ENCODE data around the gene SPATA19.

Gene SPATA19

DNA sequence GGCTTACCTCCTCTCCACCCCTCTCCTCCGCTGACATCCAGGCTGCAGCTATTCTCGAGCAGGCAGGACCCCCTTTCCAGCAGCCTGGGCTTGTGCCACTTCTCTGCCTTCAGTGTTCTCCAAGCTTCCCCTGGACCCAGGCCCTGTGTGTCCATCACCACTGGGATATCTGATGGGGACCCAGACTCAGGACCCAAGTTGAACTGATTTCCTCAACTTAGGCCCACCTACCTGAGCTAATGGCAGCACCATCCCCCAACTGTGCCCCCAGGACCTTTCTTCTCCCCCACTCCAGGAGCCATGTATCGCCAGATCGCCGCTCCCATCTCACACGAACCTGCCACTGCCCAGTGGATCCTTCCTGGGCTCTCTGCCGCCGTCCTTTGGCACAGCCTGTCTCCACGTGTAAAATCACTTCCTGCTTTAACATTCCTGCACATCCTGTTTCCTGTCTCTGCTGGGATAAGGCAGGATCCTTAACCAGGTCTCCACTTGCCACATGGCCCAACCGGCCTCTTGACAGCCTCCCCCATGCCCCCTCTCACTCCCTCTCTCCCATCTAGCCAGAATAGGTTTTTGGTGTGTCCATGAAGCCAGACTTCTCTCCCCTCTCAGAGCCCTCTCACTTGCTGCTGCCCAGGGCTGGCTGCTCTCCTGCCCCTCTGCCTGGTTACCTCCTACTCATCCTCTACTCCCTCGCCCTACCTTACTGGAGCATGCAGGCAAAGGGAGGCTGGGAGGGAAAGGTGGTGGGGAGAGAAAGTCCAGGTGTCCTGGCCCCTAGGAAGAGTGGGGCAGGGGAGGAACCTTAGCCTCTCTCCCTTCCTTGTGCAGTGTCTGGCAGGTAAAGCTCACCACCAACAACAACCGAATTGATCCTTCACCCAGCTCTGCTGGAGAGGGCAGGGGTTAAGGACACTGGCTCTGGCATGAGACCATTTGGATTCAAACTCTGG lies 9.4 kb downstream of the SPATA19 start:
- no peak for DNase-seq

DNA sequence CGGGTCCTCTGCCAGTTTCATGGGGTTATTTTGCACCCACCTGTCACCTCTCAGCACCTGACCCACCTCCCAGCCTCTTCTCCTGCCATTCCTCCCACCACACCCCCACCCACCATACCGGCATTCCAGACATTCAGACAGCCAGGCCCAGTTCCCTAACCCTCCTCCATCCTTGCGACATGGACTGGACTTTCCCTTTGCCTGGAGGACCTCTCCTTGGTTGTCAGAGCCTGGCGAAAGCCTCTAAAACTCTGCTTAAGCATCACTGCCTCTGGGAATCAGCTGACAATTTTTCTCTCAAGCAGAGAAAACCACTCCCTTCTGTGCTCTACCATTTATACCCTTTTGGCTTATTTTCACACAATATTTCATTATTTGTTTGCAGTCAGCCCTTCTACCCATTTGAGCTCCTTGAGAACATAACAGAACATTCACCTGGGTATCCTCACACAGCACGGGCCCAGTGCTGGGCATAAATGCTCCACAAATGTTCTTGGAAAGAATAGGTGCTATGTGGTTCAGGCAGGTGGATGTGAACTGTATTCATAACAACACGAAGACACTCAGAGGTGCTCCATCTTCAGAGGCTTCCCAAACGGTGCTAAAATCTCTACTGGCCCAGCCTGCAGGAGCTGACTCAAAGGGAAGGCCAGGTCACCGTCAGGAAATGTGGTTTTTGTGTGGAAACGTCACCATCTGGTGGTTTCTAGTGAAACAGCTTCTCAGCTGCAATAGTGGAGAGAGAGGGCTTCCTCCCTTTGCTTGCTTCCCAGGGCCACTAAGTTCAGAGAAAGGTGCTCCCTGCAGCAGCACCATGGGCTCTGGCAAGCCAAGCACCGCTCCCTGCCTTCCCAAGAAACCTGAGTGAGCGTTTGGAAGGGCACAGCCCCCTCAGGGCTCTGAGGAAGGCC lies 10.4 kb downstream of the SPATA19 start:
- no peak for DNase-seq

DNA sequence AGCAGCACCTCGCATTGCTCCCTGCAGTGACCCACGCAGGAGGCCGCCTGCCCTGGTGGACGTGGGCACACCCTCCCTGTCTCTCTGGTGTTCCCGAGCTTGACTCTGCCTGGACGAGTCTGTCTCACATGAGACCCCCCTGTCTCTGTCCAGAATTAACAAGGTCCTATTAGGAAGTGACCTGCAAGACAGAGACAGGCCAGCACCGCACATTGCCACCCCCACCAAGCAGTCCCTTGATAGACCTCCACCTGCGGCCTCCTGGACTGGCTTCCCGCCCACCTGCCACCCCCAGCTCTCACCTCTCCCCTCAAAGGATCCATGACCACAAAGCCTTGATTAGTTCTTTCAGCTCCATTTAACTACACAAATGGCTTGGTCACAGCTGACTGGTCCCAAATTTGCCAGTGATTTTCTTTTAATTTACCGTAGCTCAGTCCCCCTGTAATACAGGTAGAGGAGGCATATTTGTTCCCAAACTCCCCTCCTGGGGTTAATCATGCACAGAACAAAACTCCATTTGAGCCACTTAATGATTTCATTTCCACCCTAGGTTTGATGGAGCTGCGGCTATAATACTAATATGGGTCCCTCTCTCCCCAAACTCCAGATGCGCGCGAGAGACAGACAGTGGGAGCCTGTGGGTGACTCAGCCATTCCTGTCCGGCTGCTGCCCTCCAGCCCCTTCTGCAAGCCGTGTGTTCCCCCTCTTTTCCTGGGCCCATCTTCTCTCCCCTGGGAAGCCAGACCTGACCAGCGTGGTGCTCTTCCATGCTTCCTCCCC lies 11.2 kb downstream of the SPATA19 start:
- no peak for DNase-seq

DNA sequence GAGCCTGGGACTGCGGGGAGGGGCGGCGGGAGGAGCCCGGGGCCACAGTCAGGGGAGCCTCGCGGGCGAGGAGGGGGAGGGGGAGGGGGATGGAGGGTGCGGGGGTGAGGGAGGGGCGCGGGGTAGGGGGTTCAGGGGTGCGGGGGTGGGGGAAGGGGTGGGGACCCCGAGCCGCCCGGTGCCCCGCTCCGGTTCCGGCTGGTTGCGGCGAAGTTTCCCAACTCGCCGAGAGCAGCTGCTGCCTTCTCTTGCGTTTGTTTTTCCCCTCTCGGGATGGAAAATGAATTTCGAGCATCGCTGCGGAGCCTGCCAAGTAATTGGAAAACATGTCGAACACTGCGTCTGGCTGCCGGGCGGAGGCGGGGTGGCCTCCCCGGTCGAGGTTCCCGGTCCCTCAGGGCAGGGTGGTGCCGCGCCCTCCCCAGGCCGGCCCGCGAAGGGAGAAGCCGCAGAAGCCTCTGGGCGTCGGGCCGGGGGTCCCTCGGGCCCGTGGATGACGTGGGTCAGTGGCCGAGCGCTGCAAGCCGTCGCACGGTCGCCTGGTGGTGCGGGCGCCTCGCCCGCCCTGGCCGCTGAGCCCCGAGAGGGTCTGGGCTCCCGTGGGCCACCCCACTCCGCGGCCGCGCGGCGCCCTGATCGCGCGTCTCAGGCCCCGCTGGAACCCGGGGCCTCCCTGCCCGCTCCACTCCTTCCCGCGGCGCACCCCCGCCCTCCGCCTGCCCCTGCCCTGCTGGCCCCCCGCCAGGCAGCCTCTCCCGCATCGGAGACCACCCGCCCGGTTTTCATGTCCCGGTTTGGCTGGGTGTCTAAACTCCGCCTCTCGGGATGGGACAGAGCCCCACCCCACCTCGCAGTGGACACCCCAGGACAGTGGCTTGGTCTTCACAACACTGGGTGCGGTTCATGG lies 12.1 kb downstream of the SPATA19 start:
- DNase-seq = no peak

DNA sequence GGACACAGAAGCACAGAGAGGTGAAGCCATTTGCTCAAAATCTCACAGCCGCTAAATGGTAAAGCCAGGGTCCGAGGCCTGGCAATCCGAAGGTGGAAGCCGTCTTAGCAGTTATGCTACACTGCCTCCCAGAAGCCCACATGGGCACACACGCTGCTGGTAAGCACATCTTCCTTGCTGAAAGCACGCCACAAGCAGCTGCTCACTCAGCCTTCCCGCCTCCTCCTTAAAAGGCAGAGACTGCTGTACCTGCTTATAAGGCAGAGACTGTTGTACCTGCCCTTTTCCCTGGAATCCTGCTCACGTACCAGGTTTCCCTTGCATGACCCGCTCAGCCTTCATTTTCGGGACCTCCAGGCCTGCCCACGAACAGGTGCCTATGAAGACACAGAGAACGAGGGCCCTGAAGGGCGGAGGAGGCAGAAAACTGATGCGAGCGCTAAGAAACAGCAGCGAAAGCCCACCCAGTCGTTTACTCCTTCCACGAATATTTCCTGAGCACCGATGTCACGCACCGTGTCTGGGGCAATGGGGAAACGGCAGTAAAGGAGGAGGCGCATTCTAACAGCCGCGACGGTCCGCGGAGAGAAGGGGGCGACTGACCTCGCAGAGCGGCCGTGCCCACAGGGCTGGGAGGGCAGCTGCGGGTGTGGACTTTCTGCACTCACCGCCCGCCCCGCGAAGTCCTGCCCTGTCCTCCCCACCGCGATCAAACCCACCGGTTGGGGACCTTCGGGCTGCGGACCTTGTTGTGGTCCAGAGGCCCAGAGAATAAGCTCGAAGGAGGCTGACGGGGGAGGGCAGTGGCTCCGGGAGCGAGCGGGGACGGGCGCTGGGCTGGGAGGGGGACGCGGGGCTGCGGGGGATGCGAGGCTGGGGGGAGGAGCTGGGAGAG lies 13.0 kb downstream of the SPATA19 start:
- peak; percentile 52 for DNase-seq

DNA sequence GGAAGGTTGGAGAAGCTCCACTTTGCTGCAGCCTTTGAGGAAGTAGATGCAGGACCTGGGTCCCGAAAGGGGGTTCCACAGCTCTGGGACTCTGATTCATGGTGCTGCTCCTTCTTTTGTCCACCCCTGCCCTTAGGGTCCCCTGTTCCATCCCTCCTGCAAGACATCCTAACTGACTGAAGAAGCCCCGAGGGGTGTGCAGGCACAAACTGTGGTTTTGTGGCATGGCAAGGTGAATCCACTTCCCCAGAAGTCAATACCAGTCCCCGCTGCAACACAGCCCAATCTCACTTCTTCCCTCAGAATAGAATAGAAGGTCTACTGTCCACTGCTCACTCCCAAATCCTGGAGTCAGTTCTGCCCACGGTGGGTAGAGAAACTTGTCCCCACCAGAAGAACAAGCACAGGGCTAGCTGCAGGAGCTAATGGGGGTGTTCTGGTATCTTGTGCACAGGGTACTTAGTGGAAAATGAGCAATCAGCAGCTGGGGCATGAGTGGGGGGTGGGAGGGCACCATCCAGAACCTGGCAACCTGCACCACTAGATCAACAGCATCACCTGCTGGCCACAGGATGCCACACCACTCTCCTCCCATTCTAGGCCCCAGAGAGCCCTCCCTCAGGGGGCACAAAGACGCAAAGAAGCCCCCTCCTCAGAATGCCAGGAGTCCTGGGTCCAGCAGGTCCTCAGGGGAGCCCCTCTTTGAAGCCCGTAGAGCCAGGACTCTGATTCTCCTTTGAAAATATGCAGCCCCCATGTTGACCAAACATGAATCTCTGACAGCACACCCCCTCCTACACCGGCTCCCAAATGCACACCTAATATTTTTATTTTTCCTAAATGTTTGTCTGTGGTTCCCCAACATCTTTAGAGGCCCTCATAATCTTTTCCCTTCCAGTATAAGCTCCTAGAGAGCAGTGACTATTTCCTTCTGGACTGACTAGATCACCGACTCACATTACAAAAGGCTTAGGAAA lies 14.1 kb downstream of the SPATA19 start:
- DNase-seq = peak; percentile 43

DNA sequence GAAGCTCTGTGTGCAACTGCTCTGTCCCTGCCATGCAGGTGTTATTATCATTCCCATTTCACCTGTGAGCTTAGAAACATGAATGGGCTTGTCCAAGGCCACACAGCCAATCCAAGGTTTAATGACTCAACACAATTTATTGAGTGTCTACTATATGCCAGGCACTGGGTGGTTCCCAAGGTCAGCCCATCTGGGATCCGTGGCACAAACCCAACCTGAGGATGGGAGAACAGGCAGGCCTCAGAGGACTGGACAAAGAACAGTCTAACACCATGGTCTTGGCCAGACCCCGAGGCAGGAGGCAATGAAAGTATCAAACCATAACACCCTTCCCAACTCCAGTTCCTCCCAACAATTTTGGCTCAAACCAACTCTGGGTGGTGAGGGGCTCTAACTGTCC lies 15.7 kb downstream of the SPATA19 start:
- peak; percentile 24 for DNase-seq

DNA sequence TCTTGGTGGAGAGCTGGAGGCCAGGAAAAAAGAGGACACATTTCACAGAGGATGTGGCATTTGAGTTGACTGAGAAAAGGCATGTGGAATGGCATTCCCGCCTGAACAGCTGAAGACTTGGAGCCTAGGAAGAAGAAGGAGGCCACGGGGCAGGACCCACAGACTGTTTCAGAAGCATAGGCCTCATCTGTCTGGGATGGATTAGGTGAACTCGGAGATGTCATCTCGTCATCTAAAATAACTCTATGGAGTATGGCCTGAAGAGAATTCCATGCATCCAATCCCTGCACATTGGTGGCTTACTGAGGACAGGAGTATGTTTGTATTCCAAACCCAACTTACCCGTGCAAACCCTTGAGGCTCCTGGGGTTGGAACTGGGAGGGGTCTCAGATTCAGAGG lies 16.4 kb downstream of the SPATA19 start:
- DNase-seq = no peak

DNA sequence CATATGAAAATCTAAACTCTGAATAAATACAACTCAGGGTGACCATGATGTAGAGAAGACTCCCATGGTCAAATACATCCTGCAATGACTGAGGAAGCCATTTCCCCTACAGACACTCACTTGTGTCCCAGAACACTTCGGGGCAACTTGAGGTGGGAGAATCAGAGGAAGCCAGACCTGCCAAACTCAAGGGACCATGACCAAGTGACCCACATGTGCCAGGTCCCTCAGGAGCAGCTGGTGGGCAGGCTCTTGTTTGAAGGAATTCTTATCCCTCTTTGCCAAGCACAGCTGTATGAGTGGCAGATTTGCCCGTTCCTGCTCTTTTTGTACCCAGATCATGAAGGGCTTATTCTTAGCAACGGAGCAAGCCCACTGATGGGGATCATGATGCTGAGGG lies 17.8 kb downstream of the SPATA19 start:
- DNase-seq = peak; percentile 24

DNA sequence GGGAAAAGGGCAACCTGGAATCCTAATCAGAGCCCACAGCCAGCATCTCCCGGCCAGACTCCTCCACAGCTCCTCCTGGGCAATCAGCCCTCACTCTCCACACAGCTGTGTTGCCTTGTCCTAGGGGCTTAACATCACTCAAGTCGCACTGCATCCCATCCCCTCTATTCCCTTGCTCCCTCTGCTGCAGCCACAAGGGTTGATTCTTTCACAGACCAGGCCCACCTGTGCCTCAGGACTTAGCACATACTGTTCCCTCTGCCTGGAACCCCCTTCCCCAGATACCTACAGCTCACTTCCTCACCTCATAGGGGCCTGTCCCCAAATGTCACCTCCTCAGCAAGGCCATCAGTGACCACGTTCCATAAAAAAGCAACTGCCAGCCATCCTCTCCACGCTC lies 18.4 kb downstream of the SPATA19 start:
- no peak for DNase-seq

DNA sequence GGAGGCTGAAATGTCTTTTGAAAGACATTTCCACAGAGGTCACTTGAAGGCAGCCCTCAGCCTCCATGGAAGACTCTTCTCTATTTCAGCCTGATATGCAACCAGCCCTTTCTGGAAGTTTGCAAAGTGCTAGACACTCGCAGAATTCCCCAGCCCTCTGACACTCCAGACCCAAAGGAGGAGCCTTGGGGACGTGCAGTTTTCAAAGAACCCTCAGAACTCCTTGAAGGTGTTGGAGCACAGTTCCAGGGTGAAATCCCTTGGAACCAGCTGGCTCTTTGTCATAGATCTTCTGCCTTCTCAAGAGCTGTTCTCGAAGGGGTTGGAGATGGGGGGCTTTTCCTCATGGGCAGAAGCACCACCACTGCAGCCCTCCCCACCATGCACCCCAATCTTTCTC lies 19.6 kb downstream of the SPATA19 start:
- no peak for DNase-seq

DNA sequence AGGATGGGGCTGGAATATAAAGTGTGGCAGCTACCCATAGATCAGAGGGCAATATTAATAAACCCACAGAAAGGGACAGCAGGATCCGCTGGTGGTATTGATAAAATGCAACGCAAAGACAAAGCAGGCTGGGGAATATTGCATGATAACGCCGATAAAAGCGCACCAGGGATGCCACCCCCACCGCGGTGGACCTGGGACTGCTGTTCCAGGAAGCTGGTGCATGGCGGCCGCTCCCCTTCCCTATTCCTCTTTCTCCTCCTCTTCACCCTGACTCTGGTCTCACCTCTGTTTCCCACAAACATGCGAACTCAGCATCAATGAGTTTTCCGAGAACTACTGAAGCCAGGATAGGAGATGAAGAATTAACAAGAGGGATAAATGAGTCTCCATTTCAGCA lies 20.2 kb downstream of the SPATA19 start:
- no peak for DNase-seq

DNA sequence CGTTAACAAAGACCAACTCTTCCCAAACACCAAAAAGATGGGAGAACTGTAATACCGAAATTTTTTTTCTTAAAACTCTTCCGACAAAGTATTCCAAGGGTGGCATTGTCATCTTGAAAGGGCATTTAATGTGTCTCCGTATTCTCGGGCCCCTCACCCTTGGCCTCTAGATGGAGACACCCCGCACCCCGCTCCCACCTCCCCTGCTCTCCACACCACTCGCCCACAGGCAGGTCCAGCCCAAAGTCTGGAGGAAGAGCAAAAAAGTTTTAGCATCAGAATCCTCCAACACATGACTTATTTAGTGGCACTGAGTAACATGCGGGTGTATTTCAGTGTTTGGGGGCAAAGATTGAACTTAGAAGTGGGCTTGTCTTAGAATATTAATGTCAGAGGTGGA lies 20.7 kb downstream of the SPATA19 start:
- DNase-seq = no peak

DNA sequence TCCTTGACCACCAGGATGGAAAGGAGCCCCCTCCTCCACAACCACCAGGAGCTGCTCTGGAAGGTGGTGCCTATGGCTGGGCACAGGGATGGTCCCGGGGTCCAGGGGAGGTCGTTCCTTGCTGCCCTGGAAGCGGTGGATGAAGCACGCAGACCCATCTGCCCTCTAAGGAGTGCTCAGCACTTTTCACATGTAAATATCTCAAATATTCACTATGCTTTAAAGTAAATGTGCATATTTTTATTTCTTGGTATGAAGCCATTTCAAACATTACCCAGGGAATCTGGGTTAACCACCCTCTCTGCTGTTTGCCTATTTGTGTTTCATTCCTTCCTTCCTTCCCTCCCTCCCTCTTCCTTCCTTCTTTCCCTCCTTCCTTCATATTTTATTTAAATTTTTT lies 21.7 kb downstream of the SPATA19 start:
- DNase-seq = no peak

DNA sequence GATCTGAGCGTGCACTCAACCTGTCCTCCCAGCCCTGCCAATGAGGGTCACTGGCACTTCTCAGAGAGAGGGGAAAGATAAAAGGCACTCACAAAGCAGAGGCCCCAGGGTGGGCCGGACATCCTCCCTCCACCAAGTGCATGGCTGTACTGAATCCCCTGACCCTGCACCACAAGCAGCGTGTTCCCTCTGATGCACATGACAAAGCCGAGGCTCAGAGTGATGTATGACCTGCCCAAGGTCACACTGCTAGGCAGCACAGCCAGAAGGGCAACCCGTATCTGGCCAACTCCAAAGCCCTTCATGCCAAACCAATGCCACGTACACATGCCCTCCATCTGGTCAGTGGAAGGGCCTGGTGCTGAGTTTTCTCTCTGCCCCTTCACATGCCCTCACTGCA lies 22.1 kb downstream of the SPATA19 start:
- peak; percentile 26 for DNase-seq

DNA sequence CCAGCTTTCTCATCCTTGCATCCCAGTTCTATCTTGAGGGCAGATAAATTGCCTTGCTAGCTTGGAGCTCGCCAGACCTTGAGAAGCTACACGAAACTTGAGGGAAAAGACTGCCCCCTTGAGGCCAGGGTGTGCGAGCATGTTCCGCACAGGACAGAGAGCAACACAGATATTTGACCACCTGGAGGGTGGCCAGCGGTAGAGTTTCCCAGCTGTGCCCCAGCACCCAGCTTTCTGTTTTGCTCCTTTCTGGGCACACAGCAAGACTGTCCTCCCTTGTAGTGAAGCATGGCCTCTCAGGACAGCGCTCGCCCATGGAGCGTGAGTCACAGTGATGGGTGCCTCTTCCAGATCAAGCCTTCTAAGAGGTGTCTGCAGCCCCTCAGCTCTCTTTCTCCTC lies 23.5 kb downstream of the SPATA19 start:
- no peak for DNase-seq

DNA sequence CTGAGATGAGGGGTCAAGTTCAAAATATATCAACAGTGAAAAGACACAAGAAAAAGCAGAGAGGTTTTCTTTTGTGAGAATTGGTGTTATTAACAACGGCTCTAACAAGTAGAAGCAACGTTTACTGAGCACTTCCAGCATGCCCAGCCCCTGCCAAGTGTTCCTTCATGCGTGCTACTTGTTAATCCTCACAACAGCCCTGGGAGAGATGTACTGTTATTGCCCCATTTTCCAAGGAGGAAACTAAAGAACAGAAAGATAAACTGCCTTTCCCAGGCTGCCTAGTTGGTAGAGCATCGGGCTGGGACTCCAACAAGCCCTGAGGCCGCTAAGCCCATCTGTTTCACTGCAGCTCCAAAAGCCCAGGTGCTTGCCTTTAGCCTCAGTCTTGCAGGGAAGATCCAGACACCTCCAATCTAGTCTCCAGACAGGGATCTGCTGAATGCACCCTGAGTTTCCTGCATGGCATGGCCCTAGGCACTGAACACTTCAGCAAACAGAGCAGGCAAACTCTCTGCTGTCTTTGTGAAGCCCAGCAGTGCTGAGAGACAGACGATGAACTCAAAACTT lies 25.5 kb downstream of the SPATA19 start:
- DNase-seq = peak; percentile 37

DNA sequence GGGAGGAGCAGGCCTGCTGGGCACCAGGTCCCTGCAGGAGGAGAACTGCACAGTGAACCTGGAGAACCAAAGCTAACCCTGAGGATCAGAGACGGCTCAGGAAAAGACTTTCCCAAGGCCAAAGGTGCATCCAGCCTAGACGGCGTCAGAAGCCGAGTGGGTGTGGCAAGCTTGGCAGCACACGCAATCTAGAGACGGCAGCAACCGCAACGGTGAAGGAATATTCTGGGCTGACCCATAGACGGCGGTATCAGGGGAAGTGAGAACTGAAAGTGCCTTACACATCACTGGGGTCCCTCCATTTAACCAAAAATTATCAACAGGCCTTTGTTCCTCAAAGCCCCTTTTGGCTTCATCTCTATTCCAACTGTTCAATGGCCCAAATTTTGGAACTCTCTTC lies 26.2 kb downstream of the SPATA19 start:
- DNase-seq = no peak

DNA sequence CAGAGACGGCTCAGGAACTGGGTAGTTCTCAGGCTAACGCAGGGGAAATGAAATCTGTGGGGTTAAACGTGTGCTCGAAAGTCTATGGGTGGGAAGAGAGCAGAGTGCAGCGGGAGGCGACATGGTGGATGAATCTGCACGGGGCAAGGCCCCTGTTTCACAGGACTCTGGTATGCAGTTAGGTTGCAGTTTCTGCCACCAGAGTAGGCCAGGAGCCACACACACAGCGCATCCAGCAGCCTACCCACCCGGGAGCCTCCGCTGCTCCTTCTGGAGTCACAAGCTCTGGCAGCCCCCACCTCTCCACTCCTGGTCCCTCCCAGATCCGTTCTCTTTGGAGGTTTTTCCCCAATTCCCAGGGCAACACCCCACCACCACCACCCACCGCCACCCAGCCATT lies 27.0 kb downstream of the SPATA19 start:
- peak; percentile 17 for DNase-seq
